ENCODE measurements around the gene MYO1F. TPM values are rescaled to one million over a fixed set of nuclear protein-coding genes. Genes with fewer than 3 reads are reported as not detected.

MYO1F gene
- total RNA-seq, 1 experiment from 2014 or later = not detected

DNA sequence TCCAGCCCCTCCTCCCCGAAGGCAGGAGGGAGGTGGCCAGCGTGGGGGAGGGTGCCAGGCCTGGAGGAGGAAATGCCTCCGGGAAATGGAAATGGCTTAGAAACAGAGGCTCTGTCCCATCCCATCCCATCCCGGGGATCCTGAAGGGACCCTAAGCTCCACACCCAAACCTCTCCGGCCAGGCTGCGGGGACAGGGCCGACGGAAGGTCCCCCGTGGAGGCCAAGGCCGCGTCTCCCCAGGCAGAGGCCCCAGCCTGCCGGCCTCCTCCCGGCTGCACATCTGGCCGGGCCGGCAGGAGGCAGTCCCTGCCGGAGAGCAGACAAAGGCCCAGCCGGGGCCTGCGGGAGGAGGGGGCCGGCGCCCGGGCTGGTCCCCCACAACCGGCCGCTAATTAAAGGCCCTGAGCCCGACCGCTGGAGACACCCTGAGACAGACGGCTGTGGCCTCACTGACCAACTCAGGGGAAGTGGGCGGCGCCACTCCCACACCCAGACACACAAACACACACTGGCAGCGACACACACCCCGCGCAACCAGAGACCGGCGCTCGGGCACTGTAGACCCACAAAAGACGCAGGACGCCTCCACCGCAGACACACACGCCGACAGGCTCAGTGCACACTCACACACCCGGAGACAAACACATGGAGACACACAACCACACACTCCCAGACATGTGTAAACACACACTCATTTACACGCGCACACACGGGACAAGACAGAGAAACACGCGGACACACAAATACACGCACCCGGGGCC is 32.2 kb upstream of the MYO1F start:
- H3K9me3 ChIP-seq (ENCODE audit: low read length) = no peaks in the 10 kb centered on the region
- no peak overlapping the region for H3K4me3 ChIP-seq (ENCODE audit: low read length)
- no peaks in the 10 kb centered on the region for H3K4me1 ChIP-seq (ENCODE audit: low read length)
- no peak for DNase-seq
- H2AFZ ChIP-seq (ENCODE audit: low read length) = no peak overlapping the region
- no peak overlapping the region for H3K4me2 ChIP-seq (ENCODE audit: low read depth, low read length, poor library complexity, severe bottlenecking)
- no peaks in the 10 kb centered on the region for H3K27me3 ChIP-seq (ENCODE audit: low read length)
- H3K27ac ChIP-seq (ENCODE audit: low read length) = no peak overlapping the region
- no peaks in the 10 kb centered on the region for H3K36me3 ChIP-seq (ENCODE audit: insufficient read depth, low read length)
- H3K79me2 ChIP-seq (ENCODE audit: low read length) = no peaks in the 10 kb centered on the region
- no peaks in the 10 kb centered on the region for H4K20me1 ChIP-seq (ENCODE audit: insufficient read depth, low read depth, low read length)
- no peak overlapping the region for H3K9ac ChIP-seq (ENCODE audit: low read length)
- H3K9me2 ChIP-seq (replicated peaks; ENCODE audit: insufficient read depth, low read length) = no peaks in the 10 kb centered on the region

DNA sequence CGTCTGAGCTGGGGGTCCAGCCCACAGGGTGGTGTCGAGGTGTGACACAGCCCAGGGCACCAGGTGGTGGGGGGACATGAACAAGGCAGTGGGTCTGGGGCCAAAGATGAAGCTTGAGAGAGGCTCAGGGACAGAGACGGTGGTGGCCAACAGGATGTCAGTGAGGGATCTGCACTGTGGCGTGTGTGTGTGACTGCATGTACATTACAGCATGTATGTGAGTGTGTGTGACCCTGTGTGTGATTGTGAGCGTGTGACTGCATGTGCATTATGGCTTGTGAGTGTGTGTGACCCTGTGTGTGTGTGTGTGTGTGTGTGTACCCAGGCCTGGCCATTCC is 31.7 kb upstream of the MYO1F start:
- Histone ChIP-seq H3K9me3 (ENCODE audit: low read length) (no peaks in the 10 kb centered on the region), H3K4me1 (ENCODE audit: low read length) (no peaks in the 10 kb centered on the region), H3K9ac (ENCODE audit: low read length) (no peak overlapping the region), H3K27ac (ENCODE audit: low read length) (no peak overlapping the region), H2AFZ (ENCODE audit: low read length) (no peak overlapping the region), H3K36me3 (ENCODE audit: insufficient read depth, low read length) (no peaks in the 10 kb centered on the region), H3K79me2 (ENCODE audit: low read length) (no peaks in the 10 kb centered on the region), H3K9me2 (replicated peaks; ENCODE audit: insufficient read depth, low read length) (no peaks in the 10 kb centered on the region), H3K4me2 (ENCODE audit: low read depth, low read length, poor library complexity, severe bottlenecking) (no peak overlapping the region), H3K27me3 (ENCODE audit: low read length) (no peaks in the 10 kb centered on the region), H3K4me3 (ENCODE audit: low read length) (no peak overlapping the region), H4K20me1 (ENCODE audit: insufficient read depth, low read depth, low read length) (no peaks in the 10 kb centered on the region)
- no peak for DNase-seq

GRCh38 chr19:8607386-8607785 is 30.1 kb upstream of the MYO1F start:
- H4K20me1 ChIP-seq (ENCODE audit: insufficient read depth, low read depth, low read length) = no peaks in the 10 kb centered on the region
- no peaks in the 10 kb centered on the region for H3K27me3 ChIP-seq (ENCODE audit: low read length)
- H2AFZ ChIP-seq (ENCODE audit: low read length) = no peak overlapping the region

GRCh38 chr19:8605514-8605913 is 28.3 kb upstream of the MYO1F start:
- H3K36me3 ChIP-seq (ENCODE audit: insufficient read depth, low read length) = no peaks in the 10 kb centered on the region
- H3K79me2 ChIP-seq (ENCODE audit: low read length) = no peaks in the 10 kb centered on the region
- no peak overlapping the region for H3K27ac ChIP-seq (ENCODE audit: low read length)
- H4K20me1 ChIP-seq (ENCODE audit: insufficient read depth, low read depth, low read length) = no peaks in the 10 kb centered on the region
- no peaks in the 10 kb centered on the region for H3K4me1 ChIP-seq (ENCODE audit: low read length)
- no peak overlapping the region for H3K9ac ChIP-seq (ENCODE audit: low read length)
- H3K4me2 ChIP-seq (ENCODE audit: low read depth, low read length, poor library complexity, severe bottlenecking) = no peak overlapping the region
- H3K27me3 ChIP-seq (ENCODE audit: low read length) = no peaks in the 10 kb centered on the region
- H3K9me3 ChIP-seq (ENCODE audit: low read length) = no peaks in the 10 kb centered on the region
- H2AFZ ChIP-seq (ENCODE audit: low read length) = no peak overlapping the region
- no peaks in the 10 kb centered on the region for H3K9me2 ChIP-seq (replicated peaks; ENCODE audit: insufficient read depth, low read length)
- no peak for DNase-seq
- H3K4me3 ChIP-seq (ENCODE audit: low read length) = no peak overlapping the region

More at GRCh38 chr19:8607386-8607785, 30.1 kb upstream of the MYO1F start:
- Histone ChIP-seq H3K4me1 (ENCODE audit: low read length) (no peaks in the 10 kb centered on the region), H3K79me2 (ENCODE audit: low read length) (no peaks in the 10 kb centered on the region), H3K4me3 (ENCODE audit: low read length) (no peak overlapping the region), H3K27ac (ENCODE audit: low read length) (no peak overlapping the region), H3K36me3 (ENCODE audit: insufficient read depth, low read length) (no peaks in the 10 kb centered on the region), H3K9ac (ENCODE audit: low read length) (no peak overlapping the region), H3K4me2 (ENCODE audit: low read depth, low read length, poor library complexity, severe bottlenecking) (no peak overlapping the region), H3K9me2 (replicated peaks; ENCODE audit: insufficient read depth, low read length) (no peaks in the 10 kb centered on the region), H3K9me3 (ENCODE audit: low read length) (no peaks in the 10 kb centered on the region)
- no peak for DNase-seq

- H4K20me1 ChIP-seq (ENCODE audit: insufficient read depth, low read depth, low read length) = no peaks in the 10 kb centered on the region
- no peak overlapping the region for H2AFZ ChIP-seq (ENCODE audit: low read length)
- H3K9me2 ChIP-seq (replicated peaks; ENCODE audit: insufficient read depth, low read length) = no peaks in the 10 kb centered on the region
- no peaks in the 10 kb centered on the region for H3K79me2 ChIP-seq (ENCODE audit: low read length)
- no peaks in the 10 kb centered on the region for H3K9me3 ChIP-seq (ENCODE audit: low read length)
- H3K4me2 ChIP-seq (ENCODE audit: low read depth, low read length, poor library complexity, severe bottlenecking) = no peak overlapping the region
- no peaks in the 10 kb centered on the region for H3K27me3 ChIP-seq (ENCODE audit: low read length)
- H3K27ac ChIP-seq (ENCODE audit: low read length) = no peak overlapping the region
- DNase-seq = no peak
- no peaks in the 10 kb centered on the region for H3K36me3 ChIP-seq (ENCODE audit: insufficient read depth, low read length)
- H3K9ac ChIP-seq (ENCODE audit: low read length) = no peak overlapping the region
- no peaks in the 10 kb centered on the region for H3K4me1 ChIP-seq (ENCODE audit: low read length)
- no peak overlapping the region for H3K4me3 ChIP-seq (ENCODE audit: low read length)
Observed at GRCh38 chr19:8601796-8602195, 24.6 kb upstream of the MYO1F start.

GRCh38 chr19:8600816-8601215 is 23.6 kb upstream of the MYO1F start:
- no peak for DNase-seq
- H3K79me2 ChIP-seq (ENCODE audit: low read length) = no peaks in the 10 kb centered on the region
- H3K4me3 ChIP-seq (ENCODE audit: low read length) = no peak overlapping the region
- no peaks in the 10 kb centered on the region for H3K9me3 ChIP-seq (ENCODE audit: low read length)
- H4K20me1 ChIP-seq (ENCODE audit: insufficient read depth, low read depth, low read length) = no peaks in the 10 kb centered on the region
- H3K27me3 ChIP-seq (ENCODE audit: low read length) = no peaks in the 10 kb centered on the region
- H3K36me3 ChIP-seq (ENCODE audit: insufficient read depth, low read length) = no peaks in the 10 kb centered on the region
- no peaks in the 10 kb centered on the region for H3K4me1 ChIP-seq (ENCODE audit: low read length)
- H3K9me2 ChIP-seq (replicated peaks; ENCODE audit: insufficient read depth, low read length) = no peaks in the 10 kb centered on the region
- H3K9ac ChIP-seq (ENCODE audit: low read length) = no peak overlapping the region
- H3K4me2 ChIP-seq (ENCODE audit: low read depth, low read length, poor library complexity, severe bottlenecking) = no peak overlapping the region
- H3K27ac ChIP-seq (ENCODE audit: low read length) = no peak overlapping the region
- no peak overlapping the region for H2AFZ ChIP-seq (ENCODE audit: low read length)

DNA sequence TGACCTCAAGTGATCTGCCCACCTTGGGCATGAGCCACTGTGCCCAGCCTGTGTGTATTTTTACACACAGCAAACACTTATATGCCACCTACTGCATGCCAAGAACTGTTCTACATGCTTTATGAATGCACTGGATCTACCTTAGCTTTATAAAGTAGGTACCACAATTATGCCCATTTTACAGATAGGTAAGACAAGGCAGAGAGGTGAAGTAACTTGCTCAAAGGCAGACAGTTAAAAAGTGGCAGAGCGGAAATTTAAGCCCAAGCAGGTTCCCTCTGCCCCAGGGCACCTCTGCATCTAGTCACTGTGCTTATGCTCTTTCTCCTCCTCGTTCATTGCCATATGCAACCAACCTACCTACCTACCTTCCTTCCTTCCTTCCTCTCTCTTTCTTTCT is 22.8 kb upstream of the MYO1F start:
- Histone ChIP-seq H3K27ac (ENCODE audit: low read length) (no peak overlapping the region), H3K4me2 (ENCODE audit: low read depth, low read length, poor library complexity, severe bottlenecking) (no peak overlapping the region), H3K9me3 (ENCODE audit: low read length) (no peaks in the 10 kb centered on the region), H3K4me1 (ENCODE audit: low read length) (no peaks in the 10 kb centered on the region), H4K20me1 (ENCODE audit: insufficient read depth, low read depth, low read length) (no peaks in the 10 kb centered on the region), H3K27me3 (ENCODE audit: low read length) (no peaks in the 10 kb centered on the region), H3K36me3 (ENCODE audit: insufficient read depth, low read length) (no peaks in the 10 kb centered on the region), H3K9me2 (replicated peaks; ENCODE audit: insufficient read depth, low read length) (no peaks in the 10 kb centered on the region), H3K79me2 (ENCODE audit: low read length) (no peaks in the 10 kb centered on the region), H2AFZ (ENCODE audit: low read length) (no peak overlapping the region), H3K4me3 (ENCODE audit: low read length) (no peak overlapping the region), H3K9ac (ENCODE audit: low read length) (no peak overlapping the region)
- no peak for DNase-seq

- no peak overlapping the region for H3K27ac ChIP-seq (ENCODE audit: low read length)
- H3K27me3 ChIP-seq (ENCODE audit: low read length) = no peaks in the 10 kb centered on the region
- H3K9ac ChIP-seq (ENCODE audit: low read length) = no peak overlapping the region
- no peaks in the 10 kb centered on the region for H3K4me1 ChIP-seq (ENCODE audit: low read length)
- no peak overlapping the region for H2AFZ ChIP-seq (ENCODE audit: low read length)
- H4K20me1 ChIP-seq (ENCODE audit: insufficient read depth, low read depth, low read length) = no peaks in the 10 kb centered on the region
- no peaks in the 10 kb centered on the region for H3K9me3 ChIP-seq (ENCODE audit: low read length)
- no peaks in the 10 kb centered on the region for H3K9me2 ChIP-seq (replicated peaks; ENCODE audit: insufficient read depth, low read length)
- no peak overlapping the region for H3K4me3 ChIP-seq (ENCODE audit: low read length)
- no peaks in the 10 kb centered on the region for H3K36me3 ChIP-seq (ENCODE audit: insufficient read depth, low read length)
- DNase-seq = no peak
- no peak overlapping the region for H3K4me2 ChIP-seq (ENCODE audit: low read depth, low read length, poor library complexity, severe bottlenecking)
- H3K79me2 ChIP-seq (ENCODE audit: low read length) = no peaks in the 10 kb centered on the region
Observed at GRCh38 chr19:8596168-8596567, 18.9 kb upstream of the MYO1F start.
